GM19043 (cell line): ENCODE data around the gene TMEM147.
"Not testable (repeated sequence)": the region's sequence is repeated elsewhere in the genome, so short reads cannot be mapped to it uniquely, and the experiment has no call there.

ENCODE experiments used
- ATAC-seq: cut with Tn5 transposase; IDR thresholded peaks from one replicate; pipeline ENCODE4 v1.9.1; 2021; ENCODE audit warnings: low read depth; ENCODE audit not compliant: unreplicated experiment

The TMEM147 gene

GRCh38 chr19:35560677-35561076, 15.3 kb downstream of the TMEM147 start:
- no peak for ATAC-seq

GRCh38 chr19:35561436-35561835, 16.0 kb downstream of the TMEM147 start:
- no peak for ATAC-seq

GRCh38 chr19:35562336-35562735, 16.9 kb downstream of the TMEM147 start:
- no peak for ATAC-seq

GRCh38 chr19:35562776-35563175, 17.4 kb downstream of the TMEM147 start:
- no peak for ATAC-seq

GRCh38 chr19:35563207-35563829, 17.9 kb downstream of the TMEM147 start, which contains the start of gene ATP4A:
ATP4A (minus strand) TSS chr19:35563658; CDS start chr19:35563629, 29 bp downstream.
- ATAC-seq: no peak

- ATAC-seq: no peak
Measured at GRCh38 chr19:35565016-35565856, 19.8 kb downstream of the TMEM147 start.

GRCh38 chr19:35566738-35567137, 21.3 kb downstream of the TMEM147 start:
- ATAC-seq: no peak

GRCh38 chr19:35569281-35569781, 23.9 kb downstream of the TMEM147 start:
- ATAC-seq: no peak

GRCh38 chr19:35571406-35571965, 26.1 kb downstream of the TMEM147 start:
- no peak for ATAC-seq

- no peak for ATAC-seq
Measured at GRCh38 chr19:35577918-35578317, 32.5 kb downstream of the TMEM147 start.

- ATAC-seq: no peak
Measured at GRCh38 chr19:35578707-35579106, 33.3 kb downstream of the TMEM147 start.

GRCh38 chr19:35582760-35583159, 37.3 kb downstream of the TMEM147 start:
- no peak for ATAC-seq

GRCh38 chr19:35585848-35586247, 40.4 kb downstream of the TMEM147 start, which contains the start of gene PMIS2:
PMIS2 (plus strand) TSS chr19:35586173; CDS start chr19:35586260, 87 bp downstream.
- ATAC-seq: no peak

GRCh38 chr19:35587321-35587720, 41.9 kb downstream of the TMEM147 start:
- ATAC-seq: no peak

- ATAC-seq: no peak
Measured at GRCh38 chr19:35590875-35591274, 45.4 kb downstream of the TMEM147 start.

- ATAC-seq: no peak
Measured at GRCh38 chr19:35592226-35592625, 46.8 kb downstream of the TMEM147 start.

GRCh38 chr19:35595026-35595425, 49.6 kb downstream of the TMEM147 start:
- not testable (repeated sequence) for ATAC-seq

GRCh38 chr19:35595928-35596327, 50.5 kb downstream of the TMEM147 start:
- no peak for ATAC-seq

GRCh38 chr19:35596366-35596999, 51.1 kb downstream of the TMEM147 start:
- no peak for ATAC-seq
